GM21786 (cell line): Measurements from ENCODE around the gene KIF13A.
"Not testable (repeated sequence)": the region's sequence is repeated elsewhere in the genome, so short reads cannot be mapped to it uniquely, and the experiment has no call there.

Source experiments
- ATAC-seq: cut with Tn5 transposase; IDR thresholded peaks from one replicate; pipeline ENCODE4 v1.9.1; 2021; ENCODE audit not compliant: unreplicated experiment

The KIF13A gene

GRCh38 chr6:17878734-17879133 is 108.7 kb downstream of the KIF13A start:
- no peak for ATAC-seq

GRCh38 chr6:17877895-17878440 is 109.5 kb downstream of the KIF13A start:
- no peak for ATAC-seq

- no peak for ATAC-seq
Observed at GRCh38 chr6:17877196-17877894, 110.1 kb downstream of the KIF13A start.

- ATAC-seq: no peak
Observed at GRCh38 chr6:17874753-17875152, 112.7 kb downstream of the KIF13A start.

GRCh38 chr6:17872908-17873307 is 114.5 kb downstream of the KIF13A start:
- no peak for ATAC-seq

GRCh38 chr6:17871836-17872235 is 115.6 kb downstream of the KIF13A start:
- no peak for ATAC-seq

GRCh38 chr6:17871189-17871519 is 116.3 kb downstream of the KIF13A start:
- ATAC-seq: no peak

- ATAC-seq: no peak
Observed at GRCh38 chr6:17870300-17871188, 116.9 kb downstream of the KIF13A start.

- ATAC-seq: no peak
Observed at GRCh38 chr6:17869753-17870050, 117.7 kb downstream of the KIF13A start.

- ATAC-seq: no peak
Observed at GRCh38 chr6:17869010-17869752, 118.3 kb downstream of the KIF13A start.

- no peak for ATAC-seq
Observed at GRCh38 chr6:17867880-17868279, 119.6 kb downstream of the KIF13A start.

GRCh38 chr6:17866876-17867444 is 120.5 kb downstream of the KIF13A start:
- ATAC-seq: no peak

- ATAC-seq: no peak
Observed at GRCh38 chr6:17865798-17866725, 121.4 kb downstream of the KIF13A start.

GRCh38 chr6:17865243-17865642 is 122.2 kb downstream of the KIF13A start:
- no peak for ATAC-seq

- no peak for ATAC-seq
Observed at GRCh38 chr6:17863901-17864754, 123.3 kb downstream of the KIF13A start.

- no peak for ATAC-seq
Observed at GRCh38 chr6:17861361-17861760, 126.1 kb downstream of the KIF13A start.

GRCh38 chr6:17859846-17860245 is 127.6 kb downstream of the KIF13A start:
- ATAC-seq: no peak

- no peak for ATAC-seq
Observed at GRCh38 chr6:17858584-17858983, 128.9 kb downstream of the KIF13A start.

- ATAC-seq: not testable (repeated sequence)
Observed at GRCh38 chr6:17857188-17857587, 130.2 kb downstream of the KIF13A start.
